Measurements from ENCODE around the gene PFKP. TPM values are rescaled to one million over a fixed set of nuclear protein-coding genes. Genes with fewer than 3 reads are reported as not detected.
A peak's percentile ranks its signal among the peaks of the same experiment; 100 is the strongest.

The PFKP gene
- total RNA-seq, 1 donor from 2014 or later, result 23.5 TPM

- TF ChIP-seq, protein P1, sequence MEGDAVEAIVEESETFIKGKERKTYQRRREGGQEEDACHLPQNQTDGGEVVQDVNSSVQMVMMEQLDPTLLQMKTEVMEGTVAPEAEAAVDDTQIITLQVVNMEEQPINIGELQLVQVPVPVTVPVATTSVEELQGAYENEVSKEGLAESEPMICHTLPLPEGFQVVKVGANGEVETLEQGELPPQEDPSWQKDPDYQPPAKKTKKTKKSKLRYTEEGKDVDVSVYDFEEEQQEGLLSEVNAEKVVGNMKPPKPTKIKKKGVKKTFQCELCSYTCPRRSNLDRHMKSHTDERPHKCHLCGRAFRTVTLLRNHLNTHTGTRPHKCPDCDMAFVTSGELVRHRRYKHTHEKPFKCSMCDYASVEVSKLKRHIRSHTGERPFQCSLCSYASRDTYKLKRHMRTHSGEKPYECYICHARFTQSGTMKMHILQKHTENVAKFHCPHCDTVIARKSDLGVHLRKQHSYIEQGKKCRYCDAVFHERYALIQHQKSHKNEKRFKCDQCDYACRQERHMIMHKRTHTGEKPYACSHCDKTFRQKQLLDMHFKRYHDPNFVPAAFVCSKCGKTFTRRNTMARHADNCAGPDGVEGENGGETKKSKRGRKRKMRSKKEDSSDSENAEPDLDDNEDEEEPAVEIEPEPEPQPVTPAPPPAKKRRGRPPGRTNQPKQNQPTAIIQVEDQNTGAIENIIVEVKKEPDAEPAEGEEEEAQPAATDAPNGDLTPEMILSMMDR (IDR thresholded peaks at IDR 0.05), result no peak
- H3K9me3 ChIP-seq, result no peaks in the 10 kb centered on the region
- no peak for DNase-seq
- no peak overlapping the region for H3K27ac ChIP-seq
- peaks cover under 1% of the 10 kb centered on the region for H3K4me1 ChIP-seq
- no peaks in the 10 kb centered on the region for H3K36me3 ChIP-seq
- no peak for ATAC-seq
- intact Hi-C loops (cut with DNase I), result no loop called here
- H3K4me3 ChIP-seq, result no peak overlapping the region
- H3K27me3 ChIP-seq (ENCODE audit: low read depth), result no peaks in the 10 kb centered on the region
Observed at GRCh38 chr10:3040069-3040468, 27.3 kb upstream of the PFKP start.

DNA sequence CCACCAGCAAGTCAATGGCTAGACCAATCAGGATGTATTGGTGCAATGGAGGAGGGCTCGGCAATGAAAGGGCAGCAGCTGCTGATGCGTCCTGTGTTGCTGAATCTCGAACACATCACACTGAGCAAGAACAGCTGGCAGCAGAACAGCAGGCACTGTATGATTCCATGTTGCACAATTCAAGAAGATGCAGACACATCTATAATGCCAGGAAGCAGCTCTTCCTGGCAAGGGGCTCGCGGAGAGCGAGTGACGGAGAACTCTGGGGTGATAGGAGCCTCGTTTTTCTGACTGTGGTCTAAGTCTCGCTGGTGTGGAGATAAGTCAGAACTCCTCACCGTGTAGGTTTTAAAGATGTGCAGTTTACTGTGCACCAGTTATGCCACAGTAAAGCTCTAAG, 24.8 kb upstream of the PFKP start:
- Histone ChIP-seq H3K4me3 (no peak overlapping the region), H3K9me3 (no peaks in the 10 kb centered on the region), H3K27ac (no peak overlapping the region), H3K36me3 (no peaks in the 10 kb centered on the region), H3K27me3 (ENCODE audit: low read depth) (peaks cover 4% of the 10 kb centered on the region), H3K4me1 (peaks cover 13% of the 10 kb centered on the region)
- DNase-seq (no peak), ATAC-seq (no peak)
- TF ChIP-seq, protein P1 (IDR thresholded peaks at IDR 0.05), result no peak
- intact Hi-C loops (cut with DNase I), result no loop called here

DNA sequence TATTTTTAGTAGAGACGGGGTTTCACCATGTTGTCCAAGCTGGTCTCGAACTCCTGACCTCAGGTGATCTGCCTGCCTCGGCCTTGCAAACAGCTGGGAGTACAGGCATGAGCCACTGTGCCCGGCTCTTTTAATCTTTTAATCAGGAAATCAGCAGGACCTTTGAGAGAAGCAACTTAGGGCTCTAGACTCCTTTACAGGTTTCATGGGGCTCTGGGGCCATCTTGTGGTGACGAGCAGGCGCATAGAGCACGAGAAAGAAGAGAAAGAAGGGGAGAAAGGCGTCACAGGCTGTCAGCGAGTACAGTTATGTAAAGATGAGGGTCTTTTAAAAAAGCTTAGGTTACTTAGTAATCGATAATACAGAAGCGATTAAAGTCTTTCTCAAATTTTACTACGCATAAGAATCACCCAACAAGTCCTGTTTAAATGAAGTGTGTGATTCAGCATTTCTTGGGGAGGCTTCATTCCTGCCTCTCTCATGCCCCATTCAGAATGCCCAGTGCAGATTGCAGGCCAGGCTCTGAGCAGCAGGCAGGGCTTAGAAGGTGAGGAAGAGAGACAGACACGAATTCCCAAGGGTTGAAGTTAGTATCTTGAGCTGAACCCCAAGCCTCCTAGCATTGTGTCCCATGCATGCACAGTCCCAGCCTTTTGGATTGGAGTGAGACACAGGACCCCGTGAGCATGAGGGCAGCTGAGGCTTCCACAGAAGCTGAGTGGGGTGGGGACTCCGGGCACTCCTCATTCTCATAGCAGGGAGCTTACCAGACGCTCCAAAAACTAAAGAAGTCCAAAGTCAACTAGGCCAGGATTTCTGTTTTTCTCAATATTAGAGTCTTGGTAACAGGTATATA, 23.6 kb upstream of the PFKP start:
- TF ChIP-seq, protein P1 (IDR thresholded peaks at IDR 0.05), result peak; percentile 71
- intact Hi-C loops (cut with DNase I), result no loop called here
- peaks cover 4% of the 10 kb centered on the region for H3K27me3 ChIP-seq (ENCODE audit: low read depth)
- no peak overlapping the region for H3K27ac ChIP-seq
- DNase-seq (peak; percentile 64), ATAC-seq (peak; percentile 74 to 77)
- H3K36me3 ChIP-seq, result no peaks in the 10 kb centered on the region
- no peaks in the 10 kb centered on the region for H3K9me3 ChIP-seq
- H3K4me3 ChIP-seq, result no peak overlapping the region
- H3K4me1 ChIP-seq, result peaks cover 13% of the 10 kb centered on the region

GRCh38 chr10:3045471-3046209, 21.7 kb upstream of the PFKP start:
- peak overlapping the region; percentile 65 for H3K27ac ChIP-seq
- DNase-seq (peak; percentile 78), ATAC-seq (peak; percentile 89 to 90)
- H3K4me1 ChIP-seq, result peaks cover 13% of the 10 kb centered on the region
- H3K9me3 ChIP-seq, result no peaks in the 10 kb centered on the region
- intact Hi-C loops (cut with DNase I), result no loop called here
- peaks cover 4% of the 10 kb centered on the region for H3K27me3 ChIP-seq (ENCODE audit: low read depth)
- TF ChIP-seq, protein P1 (IDR thresholded peaks at IDR 0.05), result no peak
- no peak overlapping the region for H3K4me3 ChIP-seq
- no peaks in the 10 kb centered on the region for H3K36me3 ChIP-seq

GRCh38 chr10:3046210-3046779, 21.1 kb upstream of the PFKP start:
- no peak overlapping the region for H3K4me3 ChIP-seq
- ATAC-seq, result peak in 1 of 2 donors; percentile 3
- intact Hi-C loops (cut with DNase I), result no loop called here
- H3K27ac ChIP-seq, result peak overlapping the region; percentile 65
- no peak for DNase-seq
- no peaks in the 10 kb centered on the region for H3K36me3 ChIP-seq
- H3K9me3 ChIP-seq, result no peaks in the 10 kb centered on the region
- TF ChIP-seq, protein P1 (IDR thresholded peaks at IDR 0.05), result no peak
- peaks cover 4% of the 10 kb centered on the region for H3K27me3 ChIP-seq (ENCODE audit: low read depth)
- H3K4me1 ChIP-seq, result peaks cover 13% of the 10 kb centered on the region

Measured in lower lobe of right lung (tissue), 2 donors.